Measurements from ENCODE around the gene UBE2QL1.

Gene UBE2QL1

GRCh38 chr5:6482735-6483134 is 34.1 kb downstream of the UBE2QL1 start:
- TF ChIP-seq CTCF (IDR thresholded peaks at IDR 0.05; ENCODE audit: insufficient read depth, low read depth, low read length, missing control alignments) = no peak
- no peak for DNase-seq (ENCODE audit: low read depth)

GRCh38 chr5:6483880-6484382 is 35.3 kb downstream of the UBE2QL1 start:
- H3K4me3 ChIP-seq (ENCODE audit: low read length) = no peak overlapping the region
- TF ChIP-seq CTCF (IDR thresholded peaks at IDR 0.05; ENCODE audit: insufficient read depth, low read depth, low read length, missing control alignments) = no peak
- DNase-seq (ENCODE audit: low read depth) = no peak

More at GRCh38 chr5:6482735-6483134, 34.1 kb downstream of the UBE2QL1 start:
- H3K4me3 ChIP-seq (ENCODE audit: low read length) = no peak overlapping the region

GRCh38 chr5:6484446-6484845 is 35.8 kb downstream of the UBE2QL1 start:
- no peak overlapping the region for H3K4me3 ChIP-seq (ENCODE audit: low read length)
- no peak for TF ChIP-seq CTCF (IDR thresholded peaks at IDR 0.05; ENCODE audit: insufficient read depth, low read depth, low read length, missing control alignments)
- DNase-seq (ENCODE audit: low read depth) = no peak

GRCh38 chr5:6484899-6485298 is 36.2 kb downstream of the UBE2QL1 start:
- TF ChIP-seq CTCF (IDR thresholded peaks at IDR 0.05; ENCODE audit: insufficient read depth, low read depth, low read length, missing control alignments) = no peak
- no peak overlapping the region for H3K4me3 ChIP-seq (ENCODE audit: low read length)
- no peak for DNase-seq (ENCODE audit: low read depth)

GRCh38 chr5:6485441-6485840 is 36.8 kb downstream of the UBE2QL1 start:
- DNase-seq (ENCODE audit: low read depth) = no peak
- H3K4me3 ChIP-seq (ENCODE audit: low read length) = no peak overlapping the region
- no peak for TF ChIP-seq CTCF (IDR thresholded peaks at IDR 0.05; ENCODE audit: insufficient read depth, low read depth, low read length, missing control alignments)

GRCh38 chr5:6486074-6486473 is 37.4 kb downstream of the UBE2QL1 start:
- no peak for DNase-seq (ENCODE audit: low read depth)
- H3K4me3 ChIP-seq (ENCODE audit: low read length) = no peak overlapping the region
- TF ChIP-seq CTCF (IDR thresholded peaks at IDR 0.05; ENCODE audit: insufficient read depth, low read depth, low read length, missing control alignments) = no peak

GRCh38 chr5:6487081-6487480 is 38.4 kb downstream of the UBE2QL1 start:
- DNase-seq (ENCODE audit: low read depth) = no peak
- no peak overlapping the region for H3K4me3 ChIP-seq (ENCODE audit: low read length)
- no peak for TF ChIP-seq CTCF (IDR thresholded peaks at IDR 0.05; ENCODE audit: insufficient read depth, low read depth, low read length, missing control alignments)
